H1 (cell line): ENCODE data around the gene OR1K1. TPM values are rescaled to one million over a fixed set of nuclear protein-coding genes. Genes with fewer than 3 reads are reported as not detected.

Source experiments
- CTCF ChIA-PET: fragments of 300-600 bp; sonication (Branson Sonifier 250); formaldehyde crosslinking; loops from one replicate; lab custom pipeline; 2021; ENCODE audit not compliant: partially characterized antibody; lab: Charles Lee
- POLR2A ChIA-PET: fragments of 300-600 bp; sonication (Branson Sonifier 250); formaldehyde crosslinking; loops from one replicate; lab custom pipeline; 2021; ENCODE audit warnings: inconsistent platforms; ENCODE audit not compliant: partially characterized antibody; lab: Charles Lee
- DNase-seq, 2 experiments: peaks; one replicate each; pipeline versions ENCODE4 v3.0.0 to v3.0.0-alpha.2; 2010 to 2022; ENCODE audit warnings: low spot score in 2 of 2, low read depth in 1 of 2, mixed read lengths in 1 of 2
- FAIRE-seq: peaks from 2 replicates; lab custom pipeline; 2011; peaks lifted over from hg19 to GRCh38; lab: Jason Lieb, UNC
- H2AFZ ChIP-seq: 2 replicates; pipeline ENCODE4 v1.8.1; 2012; ENCODE audit warnings: low read length, inconsistent platforms
- H2AK5ac ChIP-seq: 2 replicates; pipeline ENCODE4 v1.6.1; 2013; ENCODE audit warnings: low read depth, low read length
- H2BK120ac ChIP-seq: replicated peaks from 2 replicates; pipeline ENCODE3; 2013; ENCODE audit warnings: low read depth, low read length, inconsistent platforms
- H2BK12ac ChIP-seq: 2 replicates; pipeline ENCODE4 v1.6.1; 2013; ENCODE audit warnings: low read depth, low read length
- H2BK15ac ChIP-seq: 2 replicates; pipeline ENCODE4 v1.6.1; 2013; ENCODE audit warnings: low read length
- H2BK20ac ChIP-seq: 2 replicates; pipeline ENCODE4 v1.6.1; 2013; ENCODE audit warnings: low read length
- H2BK5ac ChIP-seq: 2 replicates; pipeline ENCODE4 v1.6.1; 2013; ENCODE audit warnings: low read depth, low read length
- H3K14ac ChIP-seq: 2 replicates; pipeline ENCODE4 v1.6.1; 2013; ENCODE audit warnings: inconsistent platforms; ENCODE audit not compliant: insufficient read length
- H3K18ac ChIP-seq: 2 replicates; pipeline ENCODE4 v1.6.1; 2013; ENCODE audit warnings: low read length; ENCODE audit errors: extremely low read depth
- H3K23ac ChIP-seq: 2 replicates; pipeline ENCODE4 v1.6.1; 2013; ENCODE audit warnings: inconsistent platforms; ENCODE audit not compliant: insufficient read length
- H3K23me2 ChIP-seq: 2 replicates; pipeline ENCODE4 v1.6.1; 2013; ENCODE audit warnings: low read depth, low read length
- H3K27ac ChIP-seq: 2 replicates; pipeline ENCODE4 v1.6.1; 2011; ENCODE audit warnings: low read depth, low read length, inconsistent platforms
- H3K27me3 ChIP-seq, 4 experiments: replicated peaks in 1 of 4; 1 replicate in 1 of 4; 2 replicates in 3 of 4; pipeline versions ENCODE4 v1.6.1 to v1.8.1; 2011 to 2013; ENCODE audit warnings: low read length in 3 of 4, mild to moderate bottlenecking in 3 of 4, inconsistent platforms in 2 of 4, mixed read lengths in 2 of 4, moderate library complexity in 1 of 4; ENCODE audit not compliant: control insufficient read depth in 3 of 4, insufficient read depth in 3 of 4; ENCODE audit errors: extremely low read depth in 1 of 4
- H3K36me3 ChIP-seq, 4 experiments: 2 replicates each; pipeline versions ENCODE4 v1.6.1 to v1.8.1; 2011 to 2013; ENCODE audit warnings: mild to moderate bottlenecking in 4 of 4, low read length in 3 of 4, moderate library complexity in 2 of 4, control low read depth in 1 of 4, inconsistent platforms in 1 of 4; ENCODE audit not compliant: insufficient read depth in 4 of 4, control insufficient read depth in 2 of 4
- H3K4ac ChIP-seq: replicated peaks from 2 replicates; pipeline ENCODE3; 2013; ENCODE audit warnings: low read length, low read depth, mixed read lengths, inconsistent platforms; ENCODE audit not compliant: insufficient read length
- H3K4me1 ChIP-seq, 4 experiments: replicated peaks in 1 of 4; 1 replicate in 1 of 4; 2 replicates in 3 of 4; pipeline versions ENCODE4 v1.6.1 to v1.8.1; 2011 to 2013; ENCODE audit warnings: low read length in 3 of 4, inconsistent platforms in 2 of 4, mixed read lengths in 1 of 4; ENCODE audit not compliant: insufficient read depth in 4 of 4, control insufficient read depth in 3 of 4
- H3K4me2 ChIP-seq, 2 experiments: 2 replicates each; pipeline versions ENCODE4 v1.6.1 to v1.8.1; 2011 to 2013; ENCODE audit warnings: low read depth in 2 of 2, low read length in 2 of 2, control low read depth in 1 of 2, inconsistent platforms in 1 of 2, mild to moderate bottlenecking in 1 of 2; ENCODE audit not compliant: insufficient read depth in 1 of 2
- H3K4me3 ChIP-seq, 4 experiments: fragments of 200-600, 300-600 bp in 1 of 4; sonication (generic), shearing (Covaris generic), sonication (Bioruptor Twin) in 1 of 4; 2 replicates each; pipeline versions ENCODE4 v1.5.1 to v1.8.1; 2011 to 2016; ENCODE audit warnings: low read length in 4 of 4, low read depth in 3 of 4, control low read depth in 2 of 4, inconsistent platforms in 2 of 4, mild to moderate bottlenecking in 2 of 4, mixed read lengths in 1 of 4, moderate library complexity in 1 of 4; ENCODE audit not compliant: insufficient read depth in 2 of 4; ENCODE audit errors: extremely low read depth in 1 of 4
- H3K56ac ChIP-seq: replicated peaks from 2 replicates; pipeline ENCODE3; 2013; ENCODE audit warnings: low read depth, mild to moderate bottlenecking, mixed read lengths, low read length, inconsistent platforms; ENCODE audit not compliant: insufficient read length
- H3K79me1 ChIP-seq: 2 replicates; pipeline ENCODE4 v1.6.1; 2013; ENCODE audit warnings: low read depth, low read length, control low read depth
- H3K79me2 ChIP-seq, 2 experiments: 2 replicates each; pipeline versions ENCODE4 v1.6.1 to v1.8.1; 2012 to 2013; ENCODE audit warnings: low read length in 2 of 2, mild to moderate bottlenecking in 2 of 2, inconsistent platforms in 1 of 2; ENCODE audit not compliant: insufficient read depth in 2 of 2, control insufficient read depth in 1 of 2
- H3K9ac ChIP-seq, 4 experiments: replicated peaks in 1 of 4; 1 replicate in 1 of 4; 2 replicates in 3 of 4; pipeline versions ENCODE4 v1.6.1 to v1.8.1; 2011 to 2013; ENCODE audit warnings: low read depth in 3 of 4, low read length in 3 of 4, control low read depth in 2 of 4, mild to moderate bottlenecking in 2 of 4, moderate library complexity in 2 of 4, inconsistent platforms in 1 of 4; ENCODE audit errors: extremely low read depth in 1 of 4
- H3K9me3 ChIP-seq, 2 experiments: 2 replicates each; pipeline versions ENCODE4 v1.6.1 to v1.8.1; 2012 to 2013; ENCODE audit warnings: mild to moderate bottlenecking in 2 of 2, moderate library complexity in 2 of 2, control low read depth in 1 of 2, inconsistent platforms in 1 of 2, low read depth in 1 of 2, low read length in 1 of 2, mixed read lengths in 1 of 2; ENCODE audit not compliant: insufficient read depth in 2 of 2
- H4K20me1 ChIP-seq, 2 experiments: replicated peaks in 1 of 2; 2 replicates each; pipeline versions ENCODE3 to v1.8.1; 2011 to 2013; ENCODE audit warnings: inconsistent platforms in 2 of 2, low read length in 2 of 2, mild to moderate bottlenecking in 1 of 2; ENCODE audit not compliant: insufficient read depth in 2 of 2, control insufficient read depth in 1 of 2
- H4K5ac ChIP-seq: 2 replicates; pipeline ENCODE4 v1.6.1; 2013; ENCODE audit warnings: low read length, low read depth, mixed read lengths, inconsistent platforms; ENCODE audit not compliant: insufficient read length
- H4K8ac ChIP-seq: 2 replicates; pipeline ENCODE4 v1.8.0; 2013; ENCODE audit warnings: mild to moderate bottlenecking, moderate library complexity, low read length, inconsistent platforms; ENCODE audit not compliant: insufficient read depth; ENCODE audit errors: extremely low read depth
- H4K91ac ChIP-seq: replicated peaks from 2 replicates; pipeline ENCODE3; 2013; ENCODE audit warnings: low read length, mixed read lengths, inconsistent platforms; ENCODE audit not compliant: insufficient read length
- BCL11A ChIP-seq, 2 experiments: IDR thresholded peaks; one replicate each; pipeline ENCODE4 v1.6.1; 2011; ENCODE audit warnings: low read depth in 2 of 2, low read length in 2 of 2, mild to moderate bottlenecking in 2 of 2
- BRCA1 ChIP-seq: IDR thresholded peaks from 2 replicates; pipeline ENCODE4 v1.6.1; 2012; ENCODE audit warnings: low read depth, low read length, improper control_type of control experiment
- CTCF ChIP-seq, 3 experiments: IDR thresholded peaks; 1 replicate in 2 of 3; 2 replicates in 1 of 3; pipeline versions ENCODE4 v1.5.1 to v1.6.1; 2011; ENCODE audit warnings: low read length in 3 of 3, mild to moderate bottlenecking in 3 of 3, inconsistent platforms in 2 of 3, low read depth in 1 of 3, moderate library complexity in 1 of 3; ENCODE audit not compliant: insufficient read depth in 1 of 3; ENCODE audit errors: control extremely low read depth in 1 of 3
- HDAC2 ChIP-seq, 2 experiments: fragments of 300-600 bp in 1 of 2; sonication (generic) in 1 of 2; IDR thresholded peaks; 2 replicates each; pipeline ENCODE4 v1.6.1; 2011 to 2012; ENCODE audit warnings: low read depth in 2 of 2, low read length in 2 of 2, mild to moderate bottlenecking in 2 of 2, moderate library complexity in 2 of 2, borderline replicate concordance in 1 of 2, inconsistent platforms in 1 of 2
- RFX5 ChIP-seq: IDR thresholded peaks from 2 replicates; pipeline ENCODE4 v1.6.1; 2011; ENCODE audit warnings: low read depth, low read length, improper control_type of control experiment, borderline replicate concordance
- SIN3A ChIP-seq, 2 experiments: IDR thresholded peaks in 1 of 2; conservative IDR thresholded peaks in 1 of 2; 2 replicates each; pipeline ENCODE4 v1.6.1; 2011 to 2012; ENCODE audit warnings: low read length in 2 of 2, improper control_type of control experiment in 1 of 2, low read depth in 1 of 2, mild to moderate bottlenecking in 1 of 2
- TEAD4 ChIP-seq: IDR thresholded peaks from 2 replicates; pipeline ENCODE4 v1.6.1; 2012; ENCODE audit warnings: low read depth, low read length, inconsistent platforms, mixed read lengths
- USF2 ChIP-seq: IDR thresholded peaks from 2 replicates; pipeline ENCODE4 v1.6.1; 2011; ENCODE audit warnings: low read length, improper control_type of control experiment
- WGBS, 2 experiments: shearing (Covaris generic) in 1 of 2; methylation state at CpG; one replicate each; pipeline versions ENCODE4 v1.1.6 to v1.1.7; 2013 to 2015; ENCODE audit warnings: low lambda C conversion rate in 2 of 2, mixed read lengths in 2 of 2, inconsistent platforms in 1 of 2, low coverage in 1 of 2, missing lambda C conversion rate in 1 of 2; ENCODE audit not compliant: insufficient replicate concordance in 2 of 2, insufficient coverage in 1 of 2, insufficient read length in 1 of 2; ENCODE audit errors: extremely low coverage in 1 of 2, missing lambda C conversion rate in 1 of 2; 5-methylcytosine and 5-hydroxymethylcytosine counted together
- polyA plus RNA-seq, 7 experiments: library from polyadenylated mRNA; depleted of rRNA in 3 of 7; stranded (reverse) in 5 of 7; unstranded in 2 of 7; fragments of >200 nt in 5 of 7; fragments of 200-250 nt in 2 of 7; gene quantifications; 1 replicate in 5 of 7; 2 replicates in 1 of 7; 4 replicates in 1 of 7; pipeline versions ENCODE4 v1.2.1 to v1.2.3, GENCODE V29; 2011 to 2013; ENCODE audit warnings: missing spikeins in 2 of 7, mixed read lengths in 2 of 7
- total RNA-seq: library from RNA; stranded (reverse); fragmentation: NEBNext Ultra II Directional; extraction: Animal tissue kit (Norgen Biotek cat#: 25700); gene quantifications from 2 replicates; pipeline ENCODE4 v1.2.1, GENCODE V29; 2021

Gene OR1K1
- total and polyA plus RNA-seq, 2 of the 8 experiments (the other 6 are each of a cell fraction or from before 2014, with no cell fraction given), result not detected

- no peak overlapping the region for H3K9ac ChIP-seq
- FAIRE-seq (no peak), DNase-seq (no peak)
- POLR2A ChIA-PET, result no interaction called here
- whole genome bisulfite sequencing, 2 experiments, result 81% methylated on average over 1 of the region's 1 CpG; no CpG with 5 or more reads in 1 of the 2 experiments
- no peak overlapping the region for H3K56ac ChIP-seq
- no peaks in the 10 kb centered on the region for H3K79me1 ChIP-seq
- no peaks in the 10 kb centered on the region for H4K20me1 ChIP-seq
- CTCF ChIA-PET, result interaction anchor here (0.7 to 6.3 kb wide), 6 partner anchors 343 to 709 kb away, joined by 3 to 61 read pairs (median 13); no protein-coding TSS in a partner anchor
- no peak overlapping the region for H4K5ac ChIP-seq
- H3K27ac ChIP-seq, result no peak overlapping the region
- no peak overlapping the region for H3K18ac ChIP-seq
- H2BK120ac ChIP-seq, result no peak overlapping the region
- no peaks in the 10 kb centered on the region for H3K23me2 ChIP-seq
- H2BK20ac ChIP-seq, result no peak overlapping the region
- no peak overlapping the region for H2AFZ ChIP-seq
- no peaks in the 10 kb centered on the region for H3K36me3 ChIP-seq
- H3K4me3 ChIP-seq, result no peak overlapping the region; a peak in 1 of 8 replicates
- no peak overlapping the region for H2BK5ac ChIP-seq
- no peak overlapping the region for H2AK5ac ChIP-seq
- no peak overlapping the region for H2BK15ac ChIP-seq
- no peaks in the 10 kb centered on the region for H3K27me3 ChIP-seq
- no peaks in the 10 kb centered on the region for H3K79me2 ChIP-seq
- no peak overlapping the region for H2BK12ac ChIP-seq
- H3K4me1 ChIP-seq, result peaks cover 0 to 3% (median 2%) of the 10 kb centered on the region in 4 experiments; a peak in 4 of 7 replicates
- H3K14ac ChIP-seq, result no peak overlapping the region
- peaks cover 22 to 24% of the 10 kb centered on the region in 2 experiments for H3K9me3 ChIP-seq
- H3K4me2 ChIP-seq, result no peak overlapping the region
- no peak overlapping the region for H4K91ac ChIP-seq
- no peak overlapping the region for H4K8ac ChIP-seq
- no peak overlapping the region for H3K23ac ChIP-seq
- H3K4ac ChIP-seq, result no peak overlapping the region
- no peak for TF ChIP-seq BCL11A (IDR thresholded peaks at IDR 0.05; ENCODE audit: low read depth in 2 of 2, low read length in 2 of 2)
- TF ChIP-seq RFX5, result no peak
- no peak for TF ChIP-seq HDAC2 (IDR thresholded peaks at IDR 0.05; ENCODE audit: borderline replicate concordance in 1 of 2, low read depth in 2 of 2, low read length in 2 of 2)
- no peak for TF ChIP-seq TEAD4
- no peak for TF ChIP-seq BRCA1
- TF ChIP-seq CTCF (IDR thresholded peaks at IDR 0.05; ENCODE audit: control extremely low read depth in 1 of 3, insufficient read depth in 1 of 3, low read depth in 1 of 3, low read length in 3 of 3), result no peak
- no peak for TF ChIP-seq SIN3A (conservative IDR thresholded peaks at IDR 0.05 in 1 of 2, IDR thresholded peaks at IDR 0.05 in 1 of 2; ENCODE audit: low read depth in 1 of 2, low read length in 2 of 2)
- TF ChIP-seq USF2, result no peak
These were observed 7.5 kb downstream of the OR1K1 start for GRCh38 chr9:122807271-122807900.
